ENCODE results near the gene C2orf74. TPM values are rescaled to one million over a fixed set of nuclear protein-coding genes. Genes with fewer than 3 reads are reported as not detected.

C2orf74 gene
- total RNA-seq = 10 to 100 TPM in 1 of 4 donors, 1 to 10 TPM in 2, not detected in 1; 1.8 to 10.7 (median 2.8) TPM

- H3K27ac ChIP-seq = no peak within 1 kb of the TSS
- H3K4me1 ChIP-seq = no peaks in the 10 kb centered on the region
- no peak within 1 kb of the TSS for H3K4me3 ChIP-seq
- TF ChIP-seq CTCF (IDR thresholded peaks at IDR 0.05) (no peak), POLR2A (IDR thresholded peaks at IDR 0.05) (no peak)
- DNase-seq = no peak
- no peaks in the 10 kb centered on the region for H3K27me3 ChIP-seq
- peaks cover 0 to 24% (median 0%) of the 10 kb centered on the region in 3 donors for H3K36me3 ChIP-seq
- H3K9me3 ChIP-seq = no peaks in the 10 kb centered on the region
Observed at GRCh38 chr2:61161888-61162287, at the start of gene C2orf74. C2orf74 (plus strand) TSS chr2:61162188; CDS start chr2:61162515, 327 bp downstream.

- H3K36me3 ChIP-seq = peaks cover 0 to 17% (median 0%) of the 10 kb centered on the region in 3 donors
- no peaks in the 10 kb centered on the region for H3K27me3 ChIP-seq
- no peak for TF ChIP-seq POLR2A (IDR thresholded peaks at IDR 0.05)
- TF ChIP-seq CTCF (IDR thresholded peaks at IDR 0.05) = no peak
Observed at GRCh38 chr2:61114147-61114546, 47.8 kb upstream of the C2orf74 start.

GRCh38 chr2:61116302-61116701 is 45.7 kb upstream of the C2orf74 start:
- H3K4me3 ChIP-seq = no peak overlapping the region
- no peak overlapping the region for H3K27ac ChIP-seq
- H3K36me3 ChIP-seq = peaks cover 0 to 33% (median 0%) of the 10 kb centered on the region in 3 donors
- H3K27me3 ChIP-seq = no peaks in the 10 kb centered on the region
- TF ChIP-seq POLR2A (IDR thresholded peaks at IDR 0.05) = no peak
- no peak for TF ChIP-seq CTCF (IDR thresholded peaks at IDR 0.05)
- no peaks in the 10 kb centered on the region for H3K9me3 ChIP-seq
- H3K4me1 ChIP-seq = no peaks in the 10 kb centered on the region
- no peak for DNase-seq

More at GRCh38 chr2:61114147-61114546, 47.8 kb upstream of the C2orf74 start:
- Histone ChIP-seq H3K9me3 (no peaks in the 10 kb centered on the region), H3K27ac (no peak overlapping the region), H3K4me1 (no peaks in the 10 kb centered on the region), H3K4me3 (no peak overlapping the region)
- DNase-seq = no peak

GRCh38 chr2:61117534-61117933 is 44.5 kb upstream of the C2orf74 start:
- peaks cover 0 to 33% (median 0%) of the 10 kb centered on the region in 3 donors for H3K36me3 ChIP-seq
- no peaks in the 10 kb centered on the region for H3K27me3 ChIP-seq
- TF ChIP-seq CTCF (IDR thresholded peaks at IDR 0.05) (no peak), POLR2A (IDR thresholded peaks at IDR 0.05) (no peak)
- H3K4me3 ChIP-seq = no peak overlapping the region
- no peak overlapping the region for H3K27ac ChIP-seq
- DNase-seq = no peak
- no peaks in the 10 kb centered on the region for H3K4me1 ChIP-seq
- H3K9me3 ChIP-seq = no peaks in the 10 kb centered on the region

- peaks cover 0 to 5% (median 0%) of the 10 kb centered on the region in 3 donors for H3K36me3 ChIP-seq
- H3K4me1 ChIP-seq = no peaks in the 10 kb centered on the region
- DNase-seq = no peak
- H3K27me3 ChIP-seq = no peaks in the 10 kb centered on the region
- H3K9me3 ChIP-seq = no peaks in the 10 kb centered on the region
- no peak for TF ChIP-seq POLR2A (IDR thresholded peaks at IDR 0.05)
- no peak for TF ChIP-seq CTCF (IDR thresholded peaks at IDR 0.05)
- H3K4me3 ChIP-seq = no peak overlapping the region
- no peak overlapping the region for H3K27ac ChIP-seq
Observed at GRCh38 chr2:61125123-61125710, 36.8 kb upstream of the C2orf74 start.

All from Peyer's patch (tissue), 4 donors.